CD4-positive, alpha-beta memory T cell (primary cell): Measurements from ENCODE around the gene DCAF12. TPM values are rescaled to one million over a fixed set of nuclear protein-coding genes. Genes with fewer than 3 reads are reported as not detected.

Source experiments
- CTCF ChIA-PET: fragments of 350-600 bp; sonication (Branson Sonifier 250); formaldehyde crosslinking; loops from one replicate; lab custom pipeline; 2021; ENCODE audit warnings: inconsistent platforms; ENCODE audit not compliant: partially characterized antibody; lab: Charles Lee
- POLR2A ChIA-PET: fragments of 350-600 bp; sonication (Branson Sonifier 250); formaldehyde crosslinking; loops from one replicate; lab custom pipeline; 2021; ENCODE audit not compliant: partially characterized antibody; lab: Charles Lee
- DNase-seq, 5 donors: peaks; one replicate each; pipeline versions ENCODE4 v3.0.0 to v3.0.0-alpha.2; 2020 to 2022; ENCODE audit warnings: mixed read lengths in 1 of 5
- H3K27ac ChIP-seq: one replicate; pipeline ENCODE4 v1.7.0; 2013; ENCODE audit warnings: low read depth, low read length
- H3K27me3 ChIP-seq: 2 replicates; pipeline ENCODE4 v1.7.0; 2013; ENCODE audit warnings: mild to moderate bottlenecking, low read length, moderate library complexity; ENCODE audit not compliant: insufficient read depth
- H3K36me3 ChIP-seq: 2 replicates; pipeline ENCODE4 v1.7.0; 2013; ENCODE audit warnings: mild to moderate bottlenecking, low read length, moderate library complexity; ENCODE audit not compliant: insufficient read depth
- H3K4me1 ChIP-seq: 2 replicates; pipeline ENCODE4 v1.7.0; 2013; ENCODE audit warnings: mild to moderate bottlenecking, low read length, moderate library complexity; ENCODE audit not compliant: insufficient read depth
- H3K4me3 ChIP-seq, 2 donors: one replicate each; pipeline ENCODE4 v1.7.0; 2013; ENCODE audit warnings: low read length in 2 of 2, mild to moderate bottlenecking in 1 of 2
- H3K9me3 ChIP-seq, 2 donors: one replicate each; pipeline ENCODE4 v1.7.0; 2013; ENCODE audit warnings: low read length in 2 of 2, control low read depth in 1 of 2; ENCODE audit not compliant: control insufficient read depth in 1 of 2
- H3K27ac Mint-ChIP-seq, 7 donors: one replicate each; pipeline ENCODE4 v1.8.0; 2020 to 2021; ENCODE audit warnings: mixed read lengths in 7 of 7, mild to moderate bottlenecking in 6 of 7, inconsistent platforms in 3 of 7, moderate library complexity in 3 of 7
- H3K27me3 Mint-ChIP-seq, 2 donors: one replicate each; pipeline ENCODE4 v1.8.0; 2020 to 2021; ENCODE audit warnings: mixed read lengths in 2 of 2
- H3K36me3 Mint-ChIP-seq, 2 donors: one replicate each; pipeline ENCODE4 v1.8.0; 2020 to 2021; ENCODE audit warnings: mixed read lengths in 2 of 2, inconsistent platforms in 1 of 2, mild to moderate bottlenecking in 1 of 2
- H3K4me1 Mint-ChIP-seq, 4 donors: one replicate each; pipeline ENCODE4 v1.8.0; 2020 to 2021; ENCODE audit warnings: mixed read lengths in 4 of 4, mild to moderate bottlenecking in 1 of 4
- H3K4me3 Mint-ChIP-seq, 8 donors: one replicate each; pipeline ENCODE4 v1.8.0; 2020 to 2021; ENCODE audit warnings: mixed read lengths in 8 of 8, mild to moderate bottlenecking in 7 of 8, moderate library complexity in 6 of 8, inconsistent platforms in 3 of 8
- H3K9me3 Mint-ChIP-seq, 8 donors: one replicate each; pipeline ENCODE4 v1.8.0; 2020 to 2021; ENCODE audit warnings: mixed read lengths in 8 of 8, mild to moderate bottlenecking in 5 of 8, inconsistent platforms in 3 of 8, moderate library complexity in 1 of 8
- intact Hi-C: fragments of 100-400 bp; cut with micrococcal nuclease; formaldehyde crosslinking; loops from one replicate; pipeline ENCODE4 v1.15.1; 2023
- polyA plus RNA-seq, 2 donors: library from polyadenylated mRNA; unstranded; fragments of 300-500 nt; fragmentation: Illumina TruSeq; gene quantifications; one replicate each; pipeline ENCODE4 v1.2.3, GENCODE V29; 2021
- total RNA-seq, 2 experiments: library from RNA; stranded (reverse); gene quantifications; one replicate each; pipeline ENCODE4 v1.2.3, GENCODE V29; 2021

DCAF12 gene
- total and polyA plus RNA-seq, 4 experiments from 2014 or later, result 13.0 to 31.0 (median 24.5) TPM

DNA sequence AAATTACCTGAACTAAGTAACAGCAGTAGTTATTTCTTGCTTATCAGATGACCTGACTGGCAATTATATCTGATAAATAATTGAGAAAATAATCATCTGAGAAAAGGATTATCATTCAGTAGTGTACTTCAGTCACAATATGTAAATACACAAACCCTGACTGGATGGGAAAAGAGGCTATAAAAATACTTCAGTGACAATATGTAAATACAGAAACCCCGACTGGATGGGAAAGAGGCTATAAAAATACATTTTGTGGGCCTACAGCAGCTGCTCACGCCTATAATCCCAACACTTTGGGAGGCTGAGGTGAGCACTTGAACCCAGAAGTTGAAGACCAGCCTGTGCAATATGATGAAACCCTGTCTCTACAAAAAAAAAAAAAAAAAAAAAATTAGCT lies 88.9 kb downstream of the DCAF12 start:
- H3K36me3 ChIP-seq, result no peaks in the 10 kb centered on the region

DNA sequence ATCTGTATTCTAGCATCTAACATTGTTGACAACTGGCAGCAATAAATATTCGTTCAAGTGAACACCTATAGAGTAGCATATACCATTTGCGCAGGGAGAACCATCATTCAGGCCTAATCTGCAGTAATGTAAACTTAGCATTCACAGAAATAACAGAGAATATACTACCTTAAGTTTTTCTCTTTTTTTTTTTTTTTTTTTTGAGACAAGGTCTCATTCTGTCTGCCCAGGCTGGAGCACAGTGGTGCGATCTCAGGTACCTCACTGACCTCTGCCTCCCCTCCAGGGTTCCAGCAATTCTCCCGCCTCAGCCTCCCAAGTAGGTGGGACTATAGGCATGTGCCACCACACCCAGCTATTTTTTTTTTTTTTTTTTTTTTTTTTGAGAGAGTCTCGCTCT lies 89.9 kb downstream of the DCAF12 start:
- Histone ChIP-seq H3K27me3 (no peaks in the 10 kb centered on the region), H3K27ac (no peak overlapping the region), H3K9me3 (no peaks in the 10 kb centered on the region), H3K4me3 (no peak overlapping the region), H3K4me1 (no peaks in the 10 kb centered on the region), H3K36me3 (no peaks in the 10 kb centered on the region)
- DNase-seq, result no peak
- CTCF ChIA-PET, result no interaction called here
- Mint-ChIP-seq H3K36me3 (peaks cover 3 to 12% of the 10 kb centered on the region in 2 donors), H3K4me1 (peaks cover 14 to 32% (median 18%) of the 10 kb centered on the region in 4 donors), H3K27ac (no peak overlapping the region), H3K27me3 (no peaks in the 10 kb centered on the region), H3K9me3 (peaks cover 0 to 1% (median 0%) of the 10 kb centered on the region in 8 donors), H3K4me3 (no peak overlapping the region)
- intact Hi-C loops, result no loop called here
- POLR2A ChIA-PET, result interaction anchor here (0.8 kb wide), 1 partner anchor 12 kb away, joined by 3 read pairs; the partner anchor contains the start of gene UBAP2

More for the DNA sequence above, 88.9 kb downstream of the DCAF12 start:
- no peaks in the 10 kb centered on the region for H3K27me3 Mint-ChIP-seq
- peaks cover 0 to 1% (median 0%) of the 10 kb centered on the region in 8 donors for H3K9me3 Mint-ChIP-seq
- no peaks in the 10 kb centered on the region for H3K4me1 ChIP-seq
- H3K4me3 ChIP-seq, result no peak overlapping the region
- H3K36me3 Mint-ChIP-seq, result peaks cover 3 to 9% of the 10 kb centered on the region in 2 donors
- intact Hi-C loops, result no loop called here
- no peak overlapping the region for H3K27ac Mint-ChIP-seq
- peaks cover 9 to 28% (median 16%) of the 10 kb centered on the region in 4 donors for H3K4me1 Mint-ChIP-seq
- POLR2A ChIA-PET, result no interaction called here
- CTCF ChIA-PET, result no interaction called here
- DNase-seq, result no peak
- H3K4me3 Mint-ChIP-seq, result no peak overlapping the region
- H3K27me3 ChIP-seq, result no peaks in the 10 kb centered on the region
- no peaks in the 10 kb centered on the region for H3K9me3 ChIP-seq
- no peak overlapping the region for H3K27ac ChIP-seq

Other genes starting within 250 kb of the DCAF12 start
- 10 to 100 TPM; 33.4 to 36.8 TPM for gene UBAP2, start 77.8 kb downstream of the DCAF12 start, total RNA-seq
- gene UBAP2, start 77.8 kb downstream of the DCAF12 start, polyA plus RNA-seq, result 10 to 100 TPM in 1 of 2 donors, 1 to 10 TPM in 1; 5.1 to 16.1 TPM
- 10 to 100 TPM; 34.8 to 36.3 TPM for gene UBAP1, start 52.3 kb upstream of the DCAF12 start, total RNA-seq
- 10 to 100 TPM; 57.5 to 58.8 TPM for gene UBAP1, start 52.3 kb upstream of the DCAF12 start, polyA plus RNA-seq
- gene KIF24, start 202.6 kb upstream of the DCAF12 start, total RNA-seq, result under 1 TPM; 0.22 to 0.32 TPM
- not detected for gene KIF24, start 202.6 kb upstream of the DCAF12 start, polyA plus RNA-seq
- 10 to 100 TPM; 21.0 TPM for gene NUDT2, start 202.9 kb upstream of the DCAF12 start, total RNA-seq
- gene NUDT2, start 202.9 kb upstream of the DCAF12 start, polyA plus RNA-seq, result 10 to 100 TPM; 26.2 to 29.3 TPM